NCI-H2227 (cell line): ENCODE results near the gene SPDYE11.
"Not testable (repeated sequence)": the region's sequence is repeated elsewhere in the genome, so short reads cannot be mapped to it uniquely, and the experiment has no call there.

Experiments
- DNase-seq: peaks from one replicate; lab custom pipeline; 2025; ENCODE audit not compliant: unreplicated experiment; lab: John Stamatoyannopoulos, UW

The SPDYE11 gene

GRCh38 chr7:73057811-73058210 is at the start of gene SPDYE11:
SPDYE11 (minus strand) TSS chr7:73057911; CDS start chr7:73056111, 1,800 bp downstream.
- DNase-seq, result not testable (repeated sequence)

GRCh38 chr7:73085938-73086337 is 28.2 kb upstream of the SPDYE11 start, which contains the start of gene SPDYE9:
SPDYE9 (minus strand) TSS chr7:73086038; CDS start chr7:73084238, 1,800 bp downstream.
- not testable (repeated sequence) for DNase-seq

- DNase-seq, result not testable (repeated sequence)
Observed at GRCh38 chr7:73029666-73030065, 28.0 kb downstream of the SPDYE11 start, which contains the start of gene SPDYE8. SPDYE8 (minus strand) TSS chr7:73029766; CDS start chr7:73027966, 1,800 bp downstream.

- DNase-seq, result not testable (repeated sequence)
Observed at GRCh38 chr7:73006491-73006890, 51.2 kb downstream of the SPDYE11 start.

DNA sequence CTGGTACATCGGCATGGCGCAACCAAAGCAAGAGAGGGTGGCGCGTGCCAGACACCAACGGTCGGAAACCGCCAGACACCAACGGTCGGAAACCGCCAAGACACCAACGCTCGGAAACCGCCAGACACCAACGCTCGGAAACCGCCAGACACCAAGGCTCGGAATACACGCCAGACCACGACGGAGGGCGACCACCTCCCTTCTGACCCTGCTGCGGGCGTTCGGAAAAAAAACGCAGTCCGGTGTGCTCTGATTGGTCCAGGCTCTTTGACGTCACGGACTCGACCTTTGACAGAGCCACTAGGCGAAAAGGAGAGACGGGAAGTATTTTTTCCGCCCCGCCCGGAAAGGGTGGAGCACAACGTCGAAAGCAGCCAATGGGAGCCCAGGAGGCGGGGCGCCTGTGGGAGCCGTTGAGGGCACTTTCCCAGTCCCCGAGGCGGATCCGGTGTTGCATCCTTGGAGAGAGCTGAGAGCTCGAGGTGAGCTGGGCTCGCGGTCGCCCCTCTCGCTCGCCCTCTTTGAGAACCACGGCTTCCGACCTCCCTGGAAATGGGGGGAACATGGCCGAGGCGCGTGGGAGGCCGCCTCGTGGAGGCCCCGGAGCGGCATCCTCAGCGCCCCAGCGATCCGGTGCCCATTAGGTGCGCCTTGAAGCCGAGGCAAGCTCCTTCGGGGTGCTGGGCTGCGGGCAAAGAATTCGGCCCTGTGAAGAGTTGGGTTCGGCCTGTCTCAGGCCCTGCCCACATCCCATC is 51.8 kb downstream of the SPDYE11 start:
- DNase-seq, result not testable (repeated sequence)

DNA sequence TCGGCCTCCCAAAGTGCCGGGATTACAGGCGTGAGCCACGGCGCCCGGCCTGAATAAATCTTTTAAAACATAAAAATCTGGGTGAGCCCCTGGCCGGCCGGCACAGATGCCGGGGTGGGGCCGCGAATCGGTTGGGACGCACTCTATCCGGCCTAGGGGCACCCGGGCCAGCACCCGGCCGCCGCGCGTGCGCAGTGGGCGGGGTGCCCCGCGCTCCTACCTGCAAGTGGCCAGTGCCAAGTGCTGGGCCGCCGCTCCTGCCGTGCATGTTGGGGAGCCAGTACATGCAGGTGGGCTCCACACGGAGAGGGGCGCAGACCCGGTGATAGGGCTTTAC is 52.4 kb downstream of the SPDYE11 start:
- not testable (repeated sequence) for DNase-seq

DNA sequence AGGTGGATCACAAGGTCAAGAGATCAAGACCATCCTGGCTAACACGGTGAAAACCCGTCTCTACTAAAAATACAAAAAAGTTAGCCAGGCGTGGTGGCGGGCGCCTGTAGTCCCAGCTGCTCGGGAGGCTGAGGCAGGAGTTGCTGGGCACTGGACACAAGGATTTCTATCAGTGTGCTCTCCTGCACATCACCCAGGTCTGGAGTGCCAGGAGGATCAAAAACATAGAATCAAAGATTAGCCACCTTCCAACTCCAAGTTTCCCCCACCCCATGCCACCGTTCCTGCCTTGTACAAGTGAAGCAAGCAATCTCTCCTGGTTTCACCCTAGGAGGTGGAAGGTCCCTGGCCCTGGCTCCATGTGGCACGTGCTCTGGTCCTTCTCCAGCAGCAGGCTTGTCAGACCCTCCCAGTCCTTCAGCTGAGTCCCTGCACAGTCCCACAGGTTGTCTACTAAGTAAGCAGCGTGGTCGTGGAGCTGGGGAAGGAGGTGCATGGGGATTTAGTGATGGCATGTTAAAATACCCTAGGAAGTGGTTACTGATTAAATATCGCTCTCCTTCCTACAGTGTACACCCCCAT is 59.7 kb downstream of the SPDYE11 start:
- DNase-seq, result not testable (repeated sequence)
